ACC112 (cell line): Measurements from ENCODE around the gene SLC8A1.

Source experiments
- H2AFZ ChIP-seq: fragments of 200-600 bp; sonication (generic); one replicate; pipeline ENCODE4 v1.6.0; 2017; ENCODE audit warnings: antibody characterized with exemption, low read length; ENCODE audit not compliant: unreplicated experiment
- H3K27ac ChIP-seq: fragments of 200-600 bp; sonication (generic); 2 replicates; pipeline ENCODE4 v1.5.1; 2014; ENCODE audit warnings: low read depth, mild to moderate bottlenecking, antibody characterized with exemption, low read length, moderate library complexity
- H3K27me3 ChIP-seq: fragments of 200-600 bp; sonication (generic); 2 replicates; pipeline ENCODE4 v1.6.1; 2014; ENCODE audit warnings: mild to moderate bottlenecking, antibody characterized with exemption, low read length, moderate library complexity, mixed read lengths; ENCODE audit not compliant: insufficient read depth
- H3K36me3 ChIP-seq: fragments of 200-600 bp; sonication (generic); 2 replicates; pipeline ENCODE4 v1.6.1; 2016; ENCODE audit warnings: mild to moderate bottlenecking, antibody characterized with exemption, low read length, moderate library complexity, mixed read lengths; ENCODE audit not compliant: insufficient read depth
- H3K4me1 ChIP-seq: fragments of 200-600 bp; sonication (generic); one replicate; pipeline ENCODE4 v1.6.1; 2016; ENCODE audit warnings: low read length, mixed read lengths; ENCODE audit not compliant: insufficient read depth, unreplicated experiment, control insufficient read depth
- H3K4me3 ChIP-seq: fragments of 200-600 bp; sonication (generic); 2 replicates; pipeline ENCODE4 v1.5.1; 2014; ENCODE audit warnings: mild to moderate bottlenecking, low read depth, low read length
- H3K79me2 ChIP-seq: fragments of 200-600 bp; sonication (generic); one replicate; pipeline ENCODE4 v1.6.0; 2016; ENCODE audit warnings: low read length; ENCODE audit not compliant: control insufficient read depth, unreplicated experiment, insufficient read depth

The SLC8A1 gene

GRCh38 chr2:40317761-40318160 lies 134.1 kb downstream of the SLC8A1 start:
- Histone ChIP-seq H3K4me1 (peaks cover 27% of the 10 kb centered on the region), H3K4me3 (no peak overlapping the region), H3K79me2 (no peaks in the 10 kb centered on the region), H3K27ac (peak overlapping the region; percentile 48; the same call in 1 of the 2 replicates), H3K36me3 (no peaks in the 10 kb centered on the region), H2AFZ (no peak overlapping the region), H3K27me3 (no peaks in the 10 kb centered on the region)

- Histone ChIP-seq H3K27me3 (no peaks in the 10 kb centered on the region), H2AFZ (no peak overlapping the region), H3K4me3 (no peak overlapping the region), H3K4me1 (peaks cover 27% of the 10 kb centered on the region), H3K36me3 (no peaks in the 10 kb centered on the region), H3K27ac (peak overlapping the region; percentile 48), H3K79me2 (no peaks in the 10 kb centered on the region)
These were observed 134.8 kb downstream of the SLC8A1 start for GRCh38 chr2:40317046-40317445.

GRCh38 chr2:40316620-40317019 lies 135.3 kb downstream of the SLC8A1 start:
- peaks cover 27% of the 10 kb centered on the region for H3K4me1 ChIP-seq
- H3K79me2 ChIP-seq: no peaks in the 10 kb centered on the region
- no peak overlapping the region for H2AFZ ChIP-seq
- H3K4me3 ChIP-seq: no peak overlapping the region
- no peaks in the 10 kb centered on the region for H3K36me3 ChIP-seq
- H3K27ac ChIP-seq: peak overlapping the region; percentile 48
- H3K27me3 ChIP-seq: no peaks in the 10 kb centered on the region

- H3K4me1 ChIP-seq: peaks cover 27% of the 10 kb centered on the region
- peak overlapping the region; percentile 48; the same call in 1 of the 2 replicates for H3K27ac ChIP-seq
- H3K36me3 ChIP-seq: no peaks in the 10 kb centered on the region
These were observed 136.2 kb downstream of the SLC8A1 start for GRCh38 chr2:40315683-40316082.

GRCh38 chr2:40311026-40311425 lies 140.9 kb downstream of the SLC8A1 start:
- H3K4me3 ChIP-seq: no peak overlapping the region
- H3K4me1 ChIP-seq: peaks cover 7% of the 10 kb centered on the region
- H3K27me3 ChIP-seq: no peaks in the 10 kb centered on the region
- H3K79me2 ChIP-seq: no peaks in the 10 kb centered on the region
- H3K27ac ChIP-seq: no peak overlapping the region
- no peaks in the 10 kb centered on the region for H3K36me3 ChIP-seq
- no peak overlapping the region for H2AFZ ChIP-seq

More at GRCh38 chr2:40315683-40316082, 136.2 kb downstream of the SLC8A1 start:
- Histone ChIP-seq H3K4me3 (no peak overlapping the region), H2AFZ (no peak overlapping the region), H3K79me2 (no peaks in the 10 kb centered on the region), H3K27me3 (no peaks in the 10 kb centered on the region)

GRCh38 chr2:40310303-40310702 lies 141.6 kb downstream of the SLC8A1 start:
- no peak overlapping the region for H2AFZ ChIP-seq
- no peaks in the 10 kb centered on the region for H3K79me2 ChIP-seq
- H3K4me1 ChIP-seq: peaks cover under 1% of the 10 kb centered on the region
- H3K36me3 ChIP-seq: no peaks in the 10 kb centered on the region
- no peak overlapping the region for H3K4me3 ChIP-seq
- no peaks in the 10 kb centered on the region for H3K27me3 ChIP-seq
- no peak overlapping the region for H3K27ac ChIP-seq

- Histone ChIP-seq H3K4me1 (no peaks in the 10 kb centered on the region), H3K79me2 (no peaks in the 10 kb centered on the region), H2AFZ (no peak overlapping the region), H3K27ac (no peak overlapping the region), H3K36me3 (no peaks in the 10 kb centered on the region), H3K27me3 (no peaks in the 10 kb centered on the region), H3K4me3 (no peak overlapping the region)
These were observed 147.6 kb downstream of the SLC8A1 start for GRCh38 chr2:40304340-40304739.

- Histone ChIP-seq H2AFZ (no peak overlapping the region), H3K4me3 (no peak overlapping the region), H3K27ac (no peak overlapping the region)
These were observed 148.1 kb downstream of the SLC8A1 start for GRCh38 chr2:40303746-40304145.

GRCh38 chr2:40302751-40303325 lies 149.1 kb downstream of the SLC8A1 start:
- no peaks in the 10 kb centered on the region for H3K4me1 ChIP-seq
- H3K27me3 ChIP-seq: no peaks in the 10 kb centered on the region
- H3K79me2 ChIP-seq: no peaks in the 10 kb centered on the region
- no peak overlapping the region for H2AFZ ChIP-seq
- H3K4me3 ChIP-seq: no peak overlapping the region
- H3K27ac ChIP-seq: no peak overlapping the region
- H3K36me3 ChIP-seq: no peaks in the 10 kb centered on the region

More at GRCh38 chr2:40303746-40304145, 148.1 kb downstream of the SLC8A1 start:
- Histone ChIP-seq H3K27me3 (no peaks in the 10 kb centered on the region), H3K79me2 (no peaks in the 10 kb centered on the region), H3K4me1 (no peaks in the 10 kb centered on the region), H3K36me3 (no peaks in the 10 kb centered on the region)

- Histone ChIP-seq H2AFZ (no peak overlapping the region), H3K79me2 (no peaks in the 10 kb centered on the region), H3K27ac (no peak overlapping the region), H3K4me3 (no peak overlapping the region), H3K4me1 (no peaks in the 10 kb centered on the region), H3K36me3 (no peaks in the 10 kb centered on the region), H3K27me3 (no peaks in the 10 kb centered on the region)
These were observed 151.5 kb downstream of the SLC8A1 start for GRCh38 chr2:40300391-40300790.

- Histone ChIP-seq H2AFZ (no peak overlapping the region), H3K79me2 (no peaks in the 10 kb centered on the region), H3K27me3 (no peaks in the 10 kb centered on the region), H3K4me1 (no peaks in the 10 kb centered on the region), H3K36me3 (no peaks in the 10 kb centered on the region), H3K27ac (no peak overlapping the region), H3K4me3 (no peak overlapping the region)
These were observed 152.1 kb downstream of the SLC8A1 start for GRCh38 chr2:40299781-40300180.
